Measurements from ENCODE around the gene PLA2G2F.

DNA sequence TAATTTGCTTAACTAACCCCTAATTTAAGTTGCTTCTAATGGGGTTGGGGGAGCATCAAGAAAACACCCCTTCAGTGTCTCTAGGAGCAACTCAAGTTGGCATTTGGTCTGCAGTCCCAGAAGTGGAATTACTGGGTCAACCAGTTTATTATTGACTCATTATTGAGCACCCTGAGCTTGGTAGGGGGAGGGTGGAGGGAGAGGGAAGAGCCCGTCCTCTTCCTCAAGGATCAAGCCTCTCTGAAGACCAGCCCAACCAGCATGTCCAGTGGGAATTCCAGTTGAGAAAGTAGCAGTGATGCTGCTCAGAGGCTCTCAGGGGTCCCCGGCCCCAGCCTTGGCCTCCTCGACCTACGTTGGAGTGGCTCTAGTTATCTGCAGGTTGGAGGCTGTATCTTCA is 2.1 kb upstream of the PLA2G2F start:
- TF ChIP-seq, protein P1, sequence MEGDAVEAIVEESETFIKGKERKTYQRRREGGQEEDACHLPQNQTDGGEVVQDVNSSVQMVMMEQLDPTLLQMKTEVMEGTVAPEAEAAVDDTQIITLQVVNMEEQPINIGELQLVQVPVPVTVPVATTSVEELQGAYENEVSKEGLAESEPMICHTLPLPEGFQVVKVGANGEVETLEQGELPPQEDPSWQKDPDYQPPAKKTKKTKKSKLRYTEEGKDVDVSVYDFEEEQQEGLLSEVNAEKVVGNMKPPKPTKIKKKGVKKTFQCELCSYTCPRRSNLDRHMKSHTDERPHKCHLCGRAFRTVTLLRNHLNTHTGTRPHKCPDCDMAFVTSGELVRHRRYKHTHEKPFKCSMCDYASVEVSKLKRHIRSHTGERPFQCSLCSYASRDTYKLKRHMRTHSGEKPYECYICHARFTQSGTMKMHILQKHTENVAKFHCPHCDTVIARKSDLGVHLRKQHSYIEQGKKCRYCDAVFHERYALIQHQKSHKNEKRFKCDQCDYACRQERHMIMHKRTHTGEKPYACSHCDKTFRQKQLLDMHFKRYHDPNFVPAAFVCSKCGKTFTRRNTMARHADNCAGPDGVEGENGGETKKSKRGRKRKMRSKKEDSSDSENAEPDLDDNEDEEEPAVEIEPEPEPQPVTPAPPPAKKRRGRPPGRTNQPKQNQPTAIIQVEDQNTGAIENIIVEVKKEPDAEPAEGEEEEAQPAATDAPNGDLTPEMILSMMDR (IDR thresholded peaks at IDR 0.05): no peak
- TF ChIP-seq CEBPB (IDR thresholded peaks at IDR 0.05) (no peak), POLR2A (IDR thresholded peaks at IDR 0.05; ENCODE audit: low read length) (no peak), KDM1A (IDR thresholded peaks at IDR 0.05; ENCODE audit: low read depth) (no peak), RNF2 (IDR thresholded peaks at IDR 0.05; ENCODE audit: borderline replicate concordance, low read depth) (no peak), SMC3 (IDR thresholded peaks at IDR 0.05) (no peak), RCOR1 (IDR thresholded peaks at IDR 0.05; ENCODE audit: low read depth, low read length) (no peak), NR3C1 (IDR thresholded peaks at IDR 0.05) (no peak), JUN (IDR thresholded peaks at IDR 0.05) (no peak)
- TF ChIP-seq, protein P2, sequence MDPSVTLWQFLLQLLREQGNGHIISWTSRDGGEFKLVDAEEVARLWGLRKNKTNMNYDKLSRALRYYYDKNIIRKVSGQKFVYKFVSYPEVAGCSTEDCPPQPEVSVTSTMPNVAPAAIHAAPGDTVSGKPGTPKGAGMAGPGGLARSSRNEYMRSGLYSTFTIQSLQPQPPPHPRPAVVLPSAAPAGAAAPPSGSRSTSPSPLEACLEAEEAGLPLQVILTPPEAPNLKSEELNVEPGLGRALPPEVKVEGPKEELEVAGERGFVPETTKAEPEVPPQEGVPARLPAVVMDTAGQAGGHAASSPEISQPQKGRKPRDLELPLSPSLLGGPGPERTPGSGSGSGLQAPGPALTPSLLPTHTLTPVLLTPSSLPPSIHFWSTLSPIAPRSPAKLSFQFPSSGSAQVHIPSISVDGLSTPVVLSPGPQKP (IDR thresholded peaks at IDR 0.05; ENCODE audit: low read depth, low read length): no peak
